Fibroblast of lung (primary cell): ENCODE results near the gene CERS6.

Experiments used
- CTCF ChIP-seq, 2 donors: IDR thresholded peaks in 1 of 2; conservative IDR thresholded peaks in 1 of 2; 1 replicate in 1 of 2; 2 replicates in 1 of 2; pipeline ENCODE4 v1.5.1; 2011 to 2012; ENCODE audit warnings: low read length in 2 of 2, control low read depth in 1 of 2, inconsistent platforms in 1 of 2, low read depth in 1 of 2, mild to moderate bottlenecking in 1 of 2
- EZH2 ChIP-seq: IDR thresholded peaks from 2 replicates; pipeline ENCODE4 v1.5.1; 2012; ENCODE audit warnings: low read length, control low read depth, mild to moderate bottlenecking; ENCODE audit errors: missing control alignments

DNA sequence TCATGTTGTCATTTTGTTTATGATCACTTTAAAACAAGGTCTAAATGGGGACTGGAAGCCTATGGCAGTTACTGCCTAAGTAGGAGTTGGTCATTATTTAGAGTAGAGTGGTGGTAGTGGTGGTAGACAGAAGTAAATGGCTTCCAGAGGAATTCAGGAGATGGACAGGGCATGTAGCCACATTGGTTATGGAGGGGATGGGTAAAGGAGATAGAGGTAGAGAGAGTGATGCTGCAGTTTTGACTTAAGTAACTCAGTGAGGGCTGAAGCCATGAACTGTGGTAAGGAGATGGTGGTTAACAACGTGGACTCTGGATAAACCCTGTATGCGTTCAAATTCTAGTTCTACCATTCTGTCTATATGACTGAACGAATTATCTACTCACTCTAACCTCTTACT, 284.7 kb downstream of the CERS6 start:
- TF ChIP-seq CTCF (conservative IDR thresholded peaks at IDR 0.05 in 1 of 2, IDR thresholded peaks at IDR 0.05 in 1 of 2; ENCODE audit: low read depth in 1 of 2, low read length in 2 of 2): no peak
- TF ChIP-seq EZH2: no peak
